GM23248 (cell line): ENCODE data around the gene MKI67. TPM values are rescaled to one million over a fixed set of nuclear protein-coding genes. Genes with fewer than 3 reads are reported as not detected.

ENCODE experiments used
- DNase-seq: peaks from one replicate; pipeline ENCODE4 v3.0.0-alpha.2; 2015
- H2AFZ ChIP-seq: fragments of 200-600 bp; sonication (generic); 2 replicates; pipeline ENCODE4 v1.6.1; 2016; ENCODE audit warnings: antibody characterized with exemption
- H3F3A ChIP-seq: fragments of 200-600 bp; sonication (generic); 2 replicates; pipeline ENCODE4 v1.6.1; 2016; ENCODE audit warnings: mild to moderate bottlenecking, antibody characterized with exemption, mixed run types; ENCODE audit not compliant: insufficient read depth
- H3K27ac ChIP-seq: fragments of 200-600 bp; sonication (generic); 2 replicates; pipeline ENCODE4 v1.5.1; 2016; ENCODE audit warnings: mild to moderate bottlenecking
- H3K27me3 ChIP-seq: fragments of 200-600 bp; sonication (generic); replicated peaks from 2 replicates; pipeline ENCODE4 v1.6.1; 2016; ENCODE audit warnings: mild to moderate bottlenecking; ENCODE audit not compliant: insufficient read depth
- H3K36me3 ChIP-seq: fragments of 200-600 bp; sonication (generic); 2 replicates; pipeline ENCODE4 v1.6.1; 2016; ENCODE audit warnings: low read depth, mild to moderate bottlenecking
- H3K4me1 ChIP-seq: fragments of 200-600 bp; sonication (generic); 2 replicates; pipeline ENCODE4 v1.6.1; 2016; ENCODE audit warnings: mild to moderate bottlenecking; ENCODE audit not compliant: insufficient read depth
- H3K4me2 ChIP-seq: fragments of 200-600 bp; sonication (generic); one replicate; pipeline ENCODE4 v1.6.1; 2016; ENCODE audit warnings: mild to moderate bottlenecking; ENCODE audit not compliant: unreplicated experiment
- H3K4me3 ChIP-seq: fragments of 200-600 bp; sonication (generic); 2 replicates; pipeline ENCODE4 v1.5.1; 2016; ENCODE audit warnings: mild to moderate bottlenecking
- H3K79me2 ChIP-seq: fragments of 200-600 bp; sonication (generic); 2 replicates; pipeline ENCODE4 v1.6.1; 2016; ENCODE audit warnings: mild to moderate bottlenecking; ENCODE audit not compliant: insufficient read depth
- H3K9ac ChIP-seq: fragments of 200-600 bp; sonication (generic); 2 replicates; pipeline ENCODE4 v1.6.1; 2016; ENCODE audit warnings: mild to moderate bottlenecking
- H3K9me2 ChIP-seq: fragments of 200-600 bp; sonication (generic); 2 replicates; pipeline ENCODE4 v1.6.1; 2016; ENCODE audit warnings: mixed run types, mild to moderate bottlenecking, moderate library complexity; ENCODE audit not compliant: insufficient read depth
- H3K9me3 ChIP-seq: fragments of 200-600 bp; sonication (generic); one replicate; pipeline ENCODE4 v1.6.1; 2017; ENCODE audit warnings: low read depth
- H4K20me1 ChIP-seq: fragments of 200-600 bp; sonication (generic); 2 replicates; pipeline ENCODE4 v1.6.0; 2016; ENCODE audit not compliant: insufficient read depth
- EZH2 ChIP-seq: fragments of 200-600 bp; sonication (generic); IDR thresholded peaks from 2 replicates; pipeline ENCODE4 v1.6.1; 2018; ENCODE audit warnings: antibody characterized with exemption, mild to moderate bottlenecking; ENCODE audit not compliant: insufficient read depth, poor library complexity, severe bottlenecking
- EZH2phosphoT487 ChIP-seq: fragments of 200-600 bp; sonication (generic); IDR thresholded peaks from 2 replicates; pipeline ENCODE4 v1.6.1; 2018; ENCODE audit warnings: antibody characterized with exemption, moderate library complexity, mild to moderate bottlenecking, low read depth; ENCODE audit not compliant: insufficient read depth
- WGBS, 2 experiments: methylation state at CpG; one replicate each; pipeline ENCODE4 v1.1.6; 2015 to 2017; ENCODE audit warnings: low lambda C conversion rate in 2 of 2, low coverage in 1 of 2; ENCODE audit errors: missing lambda C conversion rate in 2 of 2; 5-methylcytosine and 5-hydroxymethylcytosine counted together
- in situ Hi-C: fragments of 300-500 bp; cut with MboI; formaldehyde crosslinking; loops from 2 replicates; pipeline ENCODE4 v1.15.0; 2020
- polyA plus RNA-seq: library from polyadenylated mRNA; unstranded; fragments of >200 nt; fragmentation: Nextera tagmentation; extraction: Ambion mirVana; gene quantifications from 2 replicates; pipeline ENCODE4 v1.2.1, GENCODE V29; 2016
- total RNA-seq: library from RNA; depleted of rRNA; stranded (reverse); fragments of >200 nt; shearing (Covaris generic); gene quantifications from 2 replicates; pipeline ENCODE4 v1.2.3, GENCODE V29; 2014

The MKI67 gene
- total and polyA plus RNA-seq, 2 experiments from 2014 or later = 12.2 to 22.5 TPM

DNA sequence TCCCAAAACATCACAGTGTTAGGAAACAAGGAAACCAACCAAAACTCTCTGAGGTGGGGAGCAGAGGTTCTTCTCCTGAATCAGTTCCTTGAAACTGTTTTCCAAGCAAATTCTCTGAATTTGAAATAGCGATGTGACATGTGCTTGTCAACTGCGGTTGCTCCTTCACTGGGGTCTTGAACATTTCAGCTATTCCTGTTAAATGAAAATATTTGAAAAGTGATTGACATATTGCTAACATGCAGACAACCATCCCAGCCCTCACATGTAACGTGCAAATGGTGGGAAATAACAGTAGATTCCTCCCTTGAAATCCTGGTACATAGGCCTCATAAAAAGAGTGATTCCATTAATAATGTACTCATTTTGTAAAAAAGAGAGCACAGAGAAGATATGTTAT lies 15.9 kb downstream of the MKI67 start:
- H4K20me1 ChIP-seq = no peaks in the 10 kb centered on the region
- H3K4me1 ChIP-seq = no peaks in the 10 kb centered on the region
- no peak overlapping the region for H3K9ac ChIP-seq
- no peaks in the 10 kb centered on the region for H3K9me2 ChIP-seq
- H3K4me3 ChIP-seq = no peak overlapping the region
- DNase-seq = no peak
- no peaks in the 10 kb centered on the region for H3F3A ChIP-seq
- in situ Hi-C loops = no loop called here
- H3K36me3 ChIP-seq = peaks cover 3% of the 10 kb centered on the region; the same call in 1 of the 2 replicates
- H3K27ac ChIP-seq = no peak overlapping the region
- no peaks in the 10 kb centered on the region for H3K9me3 ChIP-seq
- H3K79me2 ChIP-seq = no peaks in the 10 kb centered on the region
- no peaks in the 10 kb centered on the region for H3K27me3 ChIP-seq
- no peak overlapping the region for H3K4me2 ChIP-seq
- TF ChIP-seq EZH2phosphoT487 = no peak
- TF ChIP-seq EZH2 = no peak
- WGBS, 2 experiments = 96 to 100% methylated on average over 3 of the region's 3 CpGs
- H2AFZ ChIP-seq = no peak overlapping the region

DNA sequence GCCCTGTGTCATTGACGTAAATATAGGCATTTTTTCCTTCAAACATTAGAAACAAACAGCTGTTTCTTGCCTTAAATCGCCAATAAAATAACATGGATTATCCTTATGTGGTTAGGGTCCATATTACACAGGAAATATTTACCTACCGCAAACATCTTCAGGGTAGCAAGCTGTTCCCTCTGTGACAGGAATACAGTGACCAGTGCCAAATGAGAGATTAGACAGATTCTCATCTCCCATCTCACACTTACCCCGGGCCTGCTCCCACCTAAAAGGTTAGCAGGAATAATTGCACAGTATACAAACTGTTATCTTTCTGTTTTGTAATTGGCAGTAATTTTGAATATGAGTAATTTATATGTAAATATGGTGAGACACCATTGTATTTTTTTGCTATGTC lies 16.5 kb downstream of the MKI67 start:
- peaks cover 3% of the 10 kb centered on the region; the same call in 1 of the 2 replicates for H3K36me3 ChIP-seq

DNA sequence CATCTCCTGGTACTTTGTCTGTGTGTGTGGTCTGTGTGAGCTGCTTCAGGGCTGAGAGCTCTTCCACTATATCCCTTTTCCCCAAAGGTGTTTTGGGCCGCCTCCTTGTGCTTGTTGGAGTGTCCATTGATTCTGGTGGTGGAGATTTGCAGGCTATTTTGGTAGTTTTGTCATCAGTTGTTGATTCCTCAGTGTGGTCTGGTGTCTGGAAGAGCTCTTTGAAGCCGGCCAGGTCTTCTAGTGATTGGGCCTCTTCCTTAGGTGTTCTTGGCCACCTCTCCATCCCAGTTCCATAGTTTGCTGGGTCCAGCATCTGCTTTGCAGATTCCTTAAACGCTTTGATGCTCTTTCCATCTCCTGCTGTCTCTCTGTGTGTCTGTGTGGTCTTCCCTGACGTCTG lies 20.8 kb downstream of the MKI67 start:
- Histone ChIP-seq H3K9me2 (no peaks in the 10 kb centered on the region), H3K4me2 (no peak overlapping the region), H2AFZ (no peak overlapping the region), H3K9me3 (no peaks in the 10 kb centered on the region), H3F3A (no peaks in the 10 kb centered on the region), H3K27ac (no peak overlapping the region), H3K4me3 (no peak overlapping the region), H3K79me2 (no peaks in the 10 kb centered on the region), H3K36me3 (no peaks in the 10 kb centered on the region; the same call in 1 of the 2 replicates), H3K9ac (no peak overlapping the region), H4K20me1 (no peaks in the 10 kb centered on the region), H3K27me3 (no peaks in the 10 kb centered on the region), H3K4me1 (no peaks in the 10 kb centered on the region)
- TF ChIP-seq EZH2phosphoT487 (no peak), EZH2 (no peak)
- in situ Hi-C loops = no loop called here
- no peak for DNase-seq
- WGBS, 2 experiments = 100% methylated on average over 4 of the region's 4 CpGs

More for the DNA sequence above, 16.5 kb downstream of the MKI67 start:
- Histone ChIP-seq H3K9ac (no peak overlapping the region), H3K9me3 (no peaks in the 10 kb centered on the region), H4K20me1 (no peaks in the 10 kb centered on the region), H3K4me1 (no peaks in the 10 kb centered on the region), H3F3A (no peaks in the 10 kb centered on the region), H3K4me2 (no peak overlapping the region), H3K79me2 (no peaks in the 10 kb centered on the region), H3K27me3 (no peaks in the 10 kb centered on the region), H3K27ac (no peak overlapping the region), H3K4me3 (no peak overlapping the region), H3K9me2 (no peaks in the 10 kb centered on the region), H2AFZ (no peak overlapping the region)
- no peak for TF ChIP-seq EZH2
- TF ChIP-seq EZH2phosphoT487 = no peak
- in situ Hi-C loops = no loop called here
- no peak for DNase-seq
- 95 to 100% methylated on average over 4 of the region's 4 CpGs for whole genome bisulfite sequencing, 2 experiments

DNA sequence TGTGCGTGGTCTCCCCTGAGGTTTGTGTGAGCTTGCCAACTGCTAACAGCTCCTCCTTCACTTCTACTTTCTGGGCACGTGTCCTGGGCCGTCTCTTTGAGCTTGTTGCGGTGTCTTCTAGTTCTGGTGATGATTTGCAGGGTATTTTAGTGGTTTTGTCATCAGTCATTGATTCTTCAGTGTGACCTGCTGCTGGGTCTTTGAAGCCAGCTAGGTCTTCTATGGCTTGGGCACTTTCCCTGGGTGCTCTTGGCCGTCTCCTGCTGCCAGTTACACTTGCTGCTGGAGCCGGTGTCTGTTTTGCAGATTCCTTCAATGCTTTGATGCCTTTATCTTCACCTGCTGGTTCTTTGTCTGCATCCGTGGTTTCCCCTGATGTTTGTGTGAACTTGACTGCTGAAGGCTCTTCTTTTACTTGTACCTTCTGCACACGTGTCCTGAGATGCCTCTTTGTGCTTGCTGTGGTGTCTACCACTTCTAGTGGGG lies 23.0 kb downstream of the MKI67 start:
- no peak overlapping the region for H2AFZ ChIP-seq
- H3K36me3 ChIP-seq = no peaks in the 10 kb centered on the region; the same call in 1 of the 2 replicates
- H3F3A ChIP-seq = no peaks in the 10 kb centered on the region
- no peak overlapping the region for H3K27ac ChIP-seq
- DNase-seq = no peak
- 88 to 91% methylated on average over 8 of the region's 8 CpGs for WGBS, 2 experiments
- no peaks in the 10 kb centered on the region for H3K4me1 ChIP-seq
- H4K20me1 ChIP-seq = no peaks in the 10 kb centered on the region
- no peaks in the 10 kb centered on the region for H3K27me3 ChIP-seq
- no peak overlapping the region for H3K9ac ChIP-seq
- TF ChIP-seq EZH2 (no peak), EZH2phosphoT487 (no peak)
- in situ Hi-C loops = no loop called here
- no peaks in the 10 kb centered on the region for H3K79me2 ChIP-seq
- H3K9me2 ChIP-seq = no peaks in the 10 kb centered on the region
- H3K4me2 ChIP-seq = no peak overlapping the region
- H3K4me3 ChIP-seq = no peak overlapping the region
- no peaks in the 10 kb centered on the region for H3K9me3 ChIP-seq
